Amniotic stem cell (primary cell): ENCODE data around the gene GDF7.
"Not testable (repeated sequence)": the region's sequence is repeated elsewhere in the genome, so short reads cannot be mapped to it uniquely, and the experiment has no call there.

Experiments
- DNase-seq: peaks from one replicate; lab custom pipeline; 2025; lab: John Stamatoyannopoulos, UW

The GDF7 gene

DNA sequence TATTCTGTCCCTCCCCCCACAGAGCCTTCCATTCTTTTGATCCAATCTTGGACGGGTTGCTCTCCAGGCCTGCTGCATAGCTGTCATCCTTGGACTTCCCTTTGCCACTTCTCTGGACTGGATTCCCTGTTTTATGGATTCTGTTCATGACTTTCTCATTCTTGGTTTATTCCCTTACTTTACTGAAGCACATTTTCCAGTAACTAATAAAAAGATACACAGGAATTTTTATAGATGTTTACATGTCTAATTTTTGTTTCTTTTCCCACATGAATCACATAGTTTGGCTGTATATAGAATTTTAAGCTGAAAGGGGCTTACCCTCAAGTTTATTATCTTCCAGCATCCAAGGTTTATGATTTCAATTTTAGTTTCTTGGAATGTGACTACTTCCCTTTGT lies 37.9 kb downstream of the GDF7 start:
- no peak for DNase-seq

- DNase-seq = no peak
Observed at GRCh38 chr2:20706217-20706616, 39.3 kb downstream of the GDF7 start.

DNA sequence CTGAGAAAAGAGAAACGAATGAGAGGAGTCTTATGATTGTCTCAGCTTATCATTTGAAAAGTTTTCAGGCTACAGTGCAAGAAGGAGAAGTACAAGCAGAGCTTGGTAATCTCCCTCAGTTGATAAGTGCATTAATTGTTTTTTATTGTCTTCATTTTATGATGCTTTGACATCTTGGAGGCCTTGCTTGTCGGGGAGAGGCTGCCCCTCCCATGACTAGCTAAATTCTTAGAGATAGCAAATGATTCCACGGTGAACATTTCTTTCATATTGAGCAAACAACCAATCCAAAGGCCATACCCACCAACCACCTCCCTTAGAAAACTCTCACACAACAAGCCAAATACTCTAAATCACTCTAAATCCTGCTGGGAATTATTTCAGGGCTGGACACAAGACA lies 39.8 kb downstream of the GDF7 start:
- no peak for DNase-seq

DNA sequence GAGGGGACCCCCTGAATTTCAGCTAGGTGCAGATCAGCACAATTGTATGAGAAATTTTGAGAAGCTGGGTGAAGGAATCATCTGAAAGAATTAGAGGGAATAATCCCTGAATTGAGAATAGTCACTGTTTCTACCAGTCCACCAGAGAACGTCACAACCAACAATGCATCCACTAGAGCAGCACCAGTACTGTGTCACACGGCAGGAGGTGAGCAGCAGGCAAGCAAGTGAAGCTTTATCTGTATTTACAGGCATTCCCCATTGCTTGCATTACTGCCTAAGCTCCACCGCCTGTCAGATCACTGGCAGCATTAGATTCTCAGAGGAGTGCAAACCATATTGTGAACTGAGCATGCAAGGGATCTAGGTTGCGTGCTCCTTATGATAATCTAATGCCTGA lies 40.7 kb downstream of the GDF7 start:
- DNase-seq = no peak

- not testable (repeated sequence) for DNase-seq
Observed at GRCh38 chr2:20711641-20712040, 44.7 kb downstream of the GDF7 start.

- DNase-seq = not testable (repeated sequence)
Observed at GRCh38 chr2:20713585-20713984, 46.6 kb downstream of the GDF7 start.

- not testable (repeated sequence) for DNase-seq
Observed at GRCh38 chr2:20714412-20714811, 47.5 kb downstream of the GDF7 start.

DNA sequence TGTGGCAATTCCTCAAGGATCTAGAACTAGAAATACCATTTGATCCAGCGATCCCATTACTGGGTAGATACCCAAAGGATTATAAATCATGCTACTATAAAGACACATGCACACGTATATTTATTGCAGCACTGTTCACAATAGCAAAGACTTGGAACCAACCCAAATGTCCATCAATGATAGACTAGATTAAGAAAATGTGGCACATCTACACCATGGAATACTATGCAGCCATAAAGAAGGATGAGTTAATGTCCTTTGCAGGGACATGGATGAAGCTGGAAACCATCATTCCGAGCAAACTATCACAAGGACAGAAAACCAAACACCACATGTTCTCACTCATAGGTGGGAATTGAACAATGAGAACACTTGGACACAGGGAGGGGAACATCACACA lies 49.2 kb downstream of the GDF7 start:
- not testable (repeated sequence) for DNase-seq

DNA sequence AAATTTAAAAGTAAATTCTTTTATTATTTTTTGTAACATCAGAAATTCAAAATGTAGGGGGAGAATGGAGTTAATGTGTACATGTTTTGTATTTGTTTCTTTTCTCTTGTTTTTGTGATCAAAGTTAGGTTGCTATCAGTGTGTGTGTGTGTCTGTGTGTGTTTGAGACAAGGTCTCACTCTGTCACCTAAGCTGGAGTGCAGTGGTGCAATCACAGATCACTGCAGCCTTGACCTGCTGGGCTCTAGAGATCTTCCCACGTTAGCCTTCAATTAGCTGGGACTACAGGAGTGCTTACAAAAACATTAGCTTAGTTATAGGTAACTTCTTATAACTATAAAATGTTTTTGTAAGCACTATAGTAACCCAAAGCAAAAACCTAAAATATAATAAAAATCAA lies 50.7 kb downstream of the GDF7 start:
- DNase-seq = no peak

GRCh38 chr2:20722592-20723240 lies 55.8 kb downstream of the GDF7 start:
- no peak for DNase-seq

GRCh38 chr2:20723543-20723942 lies 56.6 kb downstream of the GDF7 start:
- no peak for DNase-seq

- DNase-seq = no peak
Observed at GRCh38 chr2:20724500-20725053, 57.6 kb downstream of the GDF7 start.

- DNase-seq = no peak
Observed at GRCh38 chr2:20725782-20726181, 58.8 kb downstream of the GDF7 start.

DNA sequence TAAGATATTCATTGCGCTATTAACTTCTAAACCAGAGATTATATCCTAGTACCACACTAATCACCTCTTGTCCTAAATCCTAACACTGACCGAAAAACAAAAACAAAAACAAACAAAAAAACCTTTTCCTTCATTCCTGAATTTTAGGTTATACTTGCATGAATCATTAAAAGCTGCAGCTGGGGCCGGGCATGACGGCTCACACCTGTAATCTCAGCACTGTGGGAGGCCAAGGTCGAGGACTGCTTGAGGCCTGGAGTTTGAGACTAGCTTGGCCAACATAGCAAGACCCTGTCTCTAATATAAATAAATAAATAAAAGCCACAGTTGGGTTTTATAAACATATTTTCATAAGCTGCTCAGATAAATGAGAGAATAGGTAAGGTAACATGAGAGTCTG lies 60.0 kb downstream of the GDF7 start:
- DNase-seq = no peak

DNA sequence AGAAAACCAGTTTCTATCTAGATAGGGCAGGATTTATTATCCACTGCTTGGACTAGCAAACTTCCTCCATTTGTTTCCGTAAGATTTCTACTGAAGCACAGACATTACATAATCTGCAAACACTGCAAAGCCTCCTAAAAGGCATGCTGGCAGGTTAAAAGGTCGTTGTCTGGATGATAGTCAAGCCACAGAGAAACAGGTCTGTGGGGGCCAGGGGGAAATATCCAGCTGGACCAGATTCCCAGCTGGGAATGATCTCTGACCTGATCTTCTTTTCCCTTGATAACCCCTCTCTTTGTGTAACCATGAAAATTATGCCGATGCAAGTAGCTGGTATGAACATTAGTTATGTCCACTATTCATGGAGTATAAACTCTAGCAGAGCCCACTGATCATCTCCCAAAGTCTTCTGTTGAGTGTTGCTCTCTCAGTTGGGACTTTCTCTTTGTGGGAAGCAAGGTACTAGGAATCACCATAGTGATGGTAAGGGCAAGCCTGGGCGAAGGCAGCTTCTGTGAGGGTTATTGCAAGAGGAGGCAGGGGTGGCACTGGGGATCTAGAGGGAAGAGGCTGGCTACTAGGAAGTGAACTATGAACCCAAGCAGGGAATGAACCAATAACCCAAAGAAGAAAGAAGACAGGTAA lies 61.3 kb downstream of the GDF7 start:
- no peak for DNase-seq
